Measurements from ENCODE around the gene ABCG4.

- TF ChIP-seq POLR2AphosphoS5 (IDR thresholded peaks at IDR 0.05; ENCODE audit: low read depth, low read length) (no peak), CTCF (IDR thresholded peaks at IDR 0.05 in 2 of 3, conservative IDR thresholded peaks at IDR 0.05 in 1 of 3; ENCODE audit: borderline replicate concordance in 1 of 3, insufficient read depth in 1 of 3, low read depth in 2 of 3, low read length in 2 of 3) (no peak), POLR2A (IDR thresholded peaks at IDR 0.05; ENCODE audit: borderline replicate concordance, extremely low read depth, insufficient read depth, insufficient read length) (no peak), YY1 (IDR thresholded peaks at IDR 0.05; ENCODE audit: extremely low read depth, insufficient replicate concordance, low read depth, low read length) (no peak), MAX (IDR thresholded peaks at IDR 0.05) (no peak), EZH2phosphoT487 (IDR thresholded peaks at IDR 0.05; ENCODE audit: borderline replicate concordance) (no peak), SP1 (IDR thresholded peaks at IDR 0.05; ENCODE audit: low read depth) (no peak), EZH2 (IDR thresholded peaks at IDR 0.05) (no peak), ZFX (IDR thresholded peaks at IDR 0.05) (no peak), SIN3A (IDR thresholded peaks at IDR 0.05; ENCODE audit: low read depth) (no peak), RAD21 (IDR thresholded peaks at IDR 0.05; ENCODE audit: low read depth) (no peak), CEBPB (IDR thresholded peaks at IDR 0.05; ENCODE audit: low read depth) (no peak), REST (IDR thresholded peaks at IDR 0.05; ENCODE audit: low read depth) (no peak), TCF7L2 (IDR thresholded peaks at IDR 0.05; ENCODE audit: borderline replicate concordance, extremely low read depth, insufficient read depth, insufficient read length) (no peak)
These were observed 38.5 kb downstream of the ABCG4 start for GRCh38 chr11:119187123-119187892.
